ENCODE data around the gene TOMM6. TPM values are rescaled to one million over a fixed set of nuclear protein-coding genes. Genes with fewer than 3 reads are reported as not detected.

The TOMM6 gene
- total RNA-seq, 2 donors from 2014 or later: 207 to 212 TPM

- no peaks in the 10 kb centered on the region for H3K4me1 ChIP-seq (ENCODE audit: control insufficient read depth, insufficient read depth, low read length)
- Mint-ChIP-seq H3K4me3 (peak overlapping the region; percentile 97), H3K36me3 (ENCODE audit: low read depth) (peaks cover 31% of the 10 kb centered on the region), H3K27me3 (ENCODE audit: insufficient read depth) (peaks cover 20% of the 10 kb centered on the region), H3K4me1 (peaks cover 3% of the 10 kb centered on the region), H3K9me3 (no peaks in the 10 kb centered on the region), H3K27ac (peak overlapping the region; percentile 39)
- H3K27ac ChIP-seq (ENCODE audit: low read depth, low read length): no peak overlapping the region
- TF ChIP-seq CTCF (conservative IDR thresholded peaks at IDR 0.05): no peak
- peaks cover 16% of the 10 kb centered on the region for H3K27me3 ChIP-seq (ENCODE audit: control insufficient read depth, insufficient read depth, low read length, poor library complexity, severe bottlenecking)
- H3K9me3 ChIP-seq (ENCODE audit: control insufficient read depth, low read length): no peaks in the 10 kb centered on the region
- 89 to 98% methylated on average over 3 of the region's 3 CpGs for WGBS, 2 experiments (ENCODE audit: insufficient coverage in 1 of 2, insufficient read length in 1 of 2)
- H3K4me3 ChIP-seq (ENCODE audit: low read length): no peak overlapping the region
- H3K9ac ChIP-seq (ENCODE audit: extremely low read depth, low read length, poor library complexity, severe bottlenecking): no peak overlapping the region
- peak; percentile 19 for DNase-seq
- peaks cover 38% of the 10 kb centered on the region for H3K36me3 ChIP-seq (ENCODE audit: control insufficient read depth, insufficient read depth, low read length)
Observed at GRCh38 chr6:41789390-41789724, 1.9 kb downstream of the TOMM6 start.

- H3K4me3 Mint-ChIP-seq: no peak overlapping the region
- WGBS, 2 experiments (ENCODE audit: insufficient coverage in 1 of 2, insufficient read length in 1 of 2): 100% methylated on average over 1 of the region's 1 CpG
Observed at GRCh38 chr6:41790045-41790444, 2.6 kb downstream of the TOMM6 start.

GRCh38 chr6:41791305-41791704, 3.8 kb downstream of the TOMM6 start:
- Mint-ChIP-seq H3K27me3 (ENCODE audit: insufficient read depth) (peaks cover under 1% of the 10 kb centered on the region), H3K4me3 (no peak overlapping the region), H3K27ac (no peak overlapping the region), H3K9me3 (no peaks in the 10 kb centered on the region), H3K36me3 (ENCODE audit: low read depth) (peaks cover 31% of the 10 kb centered on the region), H3K4me1 (no peaks in the 10 kb centered on the region)
- 83 to 94% methylated on average over 1 of the region's 1 CpG for WGBS, 2 experiments (ENCODE audit: insufficient coverage in 1 of 2, insufficient read length in 1 of 2)
- H3K9me3 ChIP-seq (ENCODE audit: control insufficient read depth, low read length): no peaks in the 10 kb centered on the region
- H3K4me1 ChIP-seq (ENCODE audit: control insufficient read depth, insufficient read depth, low read length): no peaks in the 10 kb centered on the region
- no peak for DNase-seq
- H3K36me3 ChIP-seq (ENCODE audit: control insufficient read depth, insufficient read depth, low read length): peaks cover 56% of the 10 kb centered on the region
- H3K27ac ChIP-seq (ENCODE audit: low read depth, low read length): no peak overlapping the region
- H3K4me3 ChIP-seq (ENCODE audit: low read length): no peak overlapping the region
- no peaks in the 10 kb centered on the region for H3K27me3 ChIP-seq (ENCODE audit: control insufficient read depth, insufficient read depth, low read length, poor library complexity, severe bottlenecking)
- TF ChIP-seq CTCF (conservative IDR thresholded peaks at IDR 0.05): no peak
- no peak overlapping the region for H3K9ac ChIP-seq (ENCODE audit: extremely low read depth, low read length, poor library complexity, severe bottlenecking)

More at GRCh38 chr6:41790045-41790444, 2.6 kb downstream of the TOMM6 start:
- no peak for TF ChIP-seq CTCF (conservative IDR thresholded peaks at IDR 0.05)
- Mint-ChIP-seq H3K27me3 (ENCODE audit: insufficient read depth) (peaks cover 13% of the 10 kb centered on the region), H3K36me3 (ENCODE audit: low read depth) (peaks cover 31% of the 10 kb centered on the region), H3K27ac (no peak overlapping the region), H3K4me1 (peaks cover 3% of the 10 kb centered on the region), H3K9me3 (no peaks in the 10 kb centered on the region)
- Histone ChIP-seq H3K4me3 (ENCODE audit: low read length) (no peak overlapping the region), H3K9ac (ENCODE audit: extremely low read depth, low read length, poor library complexity, severe bottlenecking) (no peak overlapping the region), H3K27me3 (ENCODE audit: control insufficient read depth, insufficient read depth, low read length, poor library complexity, severe bottlenecking) (peaks cover 9% of the 10 kb centered on the region), H3K4me1 (ENCODE audit: control insufficient read depth, insufficient read depth, low read length) (no peaks in the 10 kb centered on the region), H3K9me3 (ENCODE audit: control insufficient read depth, low read length) (no peaks in the 10 kb centered on the region), H3K36me3 (ENCODE audit: control insufficient read depth, insufficient read depth, low read length) (peaks cover 44% of the 10 kb centered on the region), H3K27ac (ENCODE audit: low read depth, low read length) (no peak overlapping the region)
- peak; percentile 8 for DNase-seq

All from endodermal cell (in vitro differentiated cells).